H9 (cell line): ENCODE results near the gene RPP14. TPM values are rescaled to one million over a fixed set of nuclear protein-coding genes. Genes with fewer than 3 reads are reported as not detected.

Experiments
- DNase-seq: peaks from one replicate; pipeline ENCODE4 v3.0.0-alpha.2; 2017
- H2AFZ ChIP-seq: one replicate; pipeline ENCODE4 v1.6.1; 2013; ENCODE audit warnings: mild to moderate bottlenecking, low read length, control low read depth, moderate library complexity
- H2AK5ac ChIP-seq: 2 replicates; pipeline ENCODE4 v1.6.1; 2013; ENCODE audit warnings: low read length, control low read depth, mixed read lengths; ENCODE audit not compliant: insufficient read length
- H2BK120ac ChIP-seq: one replicate; pipeline ENCODE4 v1.6.1; 2013; ENCODE audit warnings: low read depth, mild to moderate bottlenecking, low read length, control low read depth, inconsistent platforms; ENCODE audit not compliant: poor library complexity, severe bottlenecking
- H2BK12ac ChIP-seq: 2 replicates; pipeline ENCODE4 v1.6.1; 2013; ENCODE audit warnings: low read length, control low read depth, mixed read lengths, low read depth; ENCODE audit not compliant: insufficient read length
- H2BK15ac ChIP-seq: 2 replicates; pipeline ENCODE4 v1.6.1; 2013; ENCODE audit warnings: low read depth, low read length, control low read depth
- H2BK20ac ChIP-seq: one replicate; pipeline ENCODE4 v1.6.1; 2013; ENCODE audit warnings: low read depth, mild to moderate bottlenecking, low read length, control low read depth, inconsistent platforms; ENCODE audit not compliant: poor library complexity, severe bottlenecking
- H2BK5ac ChIP-seq: 2 replicates; pipeline ENCODE4 v1.6.1; 2013; ENCODE audit warnings: low read length, control low read depth, mixed read lengths; ENCODE audit not compliant: insufficient read length
- H3K14ac ChIP-seq: 2 replicates; pipeline ENCODE4 v1.6.1; 2013; ENCODE audit warnings: low read length, control low read depth; ENCODE audit not compliant: insufficient read depth
- H3K18ac ChIP-seq: 2 replicates; pipeline ENCODE4 v1.6.1; 2013; ENCODE audit warnings: low read depth, mild to moderate bottlenecking, mixed read lengths, low read length, control low read depth; ENCODE audit not compliant: insufficient read length
- H3K23ac ChIP-seq: 2 replicates; pipeline ENCODE4 v1.6.1; 2013; ENCODE audit warnings: low read length, control low read depth, mixed read lengths, low read depth; ENCODE audit not compliant: insufficient read length
- H3K23me2 ChIP-seq: 2 replicates; pipeline ENCODE4 v1.6.1; 2013; ENCODE audit warnings: low read depth, mild to moderate bottlenecking, mixed read lengths, low read length, control low read depth; ENCODE audit not compliant: insufficient read length, poor library complexity, severe bottlenecking
- H3K27ac ChIP-seq: 2 replicates; pipeline ENCODE4 v1.5.1; 2013; ENCODE audit warnings: low read length, control low read depth, mixed read lengths, low read depth; ENCODE audit not compliant: insufficient read length
- H3K27me3 ChIP-seq: 2 replicates; pipeline ENCODE4 v1.6.1; 2013; ENCODE audit warnings: low read length, control low read depth, inconsistent platforms; ENCODE audit not compliant: insufficient read depth
- H3K4ac ChIP-seq: 2 replicates; pipeline ENCODE4 v1.6.1; 2013; ENCODE audit warnings: low read depth, mild to moderate bottlenecking, control low read depth, inconsistent platforms, low read length, moderate library complexity
- H3K4me1 ChIP-seq: 2 replicates; pipeline ENCODE4 v1.6.1; 2013; ENCODE audit warnings: low read length, control low read depth, inconsistent platforms; ENCODE audit not compliant: insufficient read depth
- H3K4me2 ChIP-seq: 2 replicates; pipeline ENCODE4 v1.6.1; 2013; ENCODE audit warnings: low read length, control low read depth, mixed read lengths; ENCODE audit not compliant: insufficient read length, insufficient read depth
- H3K56ac ChIP-seq: 2 replicates; pipeline ENCODE4 v1.6.1; 2013; ENCODE audit warnings: low read depth, mild to moderate bottlenecking, mixed read lengths, low read length, control low read depth; ENCODE audit not compliant: insufficient read length
- H3K79me1 ChIP-seq: 2 replicates; pipeline ENCODE4 v1.6.1; 2013; ENCODE audit warnings: low read depth, mild to moderate bottlenecking, moderate library complexity, low read length, control low read depth, inconsistent platforms; ENCODE audit not compliant: insufficient read depth, poor library complexity, severe bottlenecking
- H3K79me2 ChIP-seq: 2 replicates; pipeline ENCODE4 v1.6.1; 2013; ENCODE audit warnings: low read length, control low read depth, inconsistent platforms; ENCODE audit not compliant: insufficient read depth
- H3K9ac ChIP-seq: 2 replicates; pipeline ENCODE4 v1.6.1; 2013; ENCODE audit warnings: low read length, control low read depth, mixed read lengths; ENCODE audit not compliant: insufficient read length; ENCODE audit errors: extremely low read depth
- H3K9me3 ChIP-seq: one replicate; pipeline ENCODE4 v1.6.1; 2013; ENCODE audit warnings: low read depth, low read length, inconsistent platforms; ENCODE audit not compliant: control insufficient read depth
- H3T11ph ChIP-seq: one replicate; pipeline ENCODE4 v1.6.1; 2013; ENCODE audit warnings: mild to moderate bottlenecking, low read length, control low read depth, inconsistent platforms
- H4K20me1 ChIP-seq: one replicate; pipeline ENCODE4 v1.6.1; 2013; ENCODE audit not compliant: control insufficient read depth, insufficient read length, insufficient read depth
- H4K5ac ChIP-seq: 2 replicates; pipeline ENCODE4 v1.6.1; 2013; ENCODE audit warnings: low read depth, mild to moderate bottlenecking, mixed read lengths, low read length, control low read depth; ENCODE audit not compliant: insufficient read length
- H4K8ac ChIP-seq: replicated peaks from 2 replicates; pipeline ENCODE4 v1.6.1; 2013; ENCODE audit warnings: low read length, control low read depth, mixed read lengths, low read depth; ENCODE audit not compliant: insufficient read length
- H4K91ac ChIP-seq: 2 replicates; pipeline ENCODE4 v1.6.1; 2013; ENCODE audit warnings: low read depth, mild to moderate bottlenecking, moderate library complexity, mixed read lengths, low read length, control low read depth; ENCODE audit not compliant: insufficient read length
- H3K27ac Mint-ChIP-seq, 3 experiments: 2 replicates in 2 of 3; 3 replicates in 1 of 3; pipeline ENCODE4 v1.8.0; 2020 to 2021; ENCODE audit warnings: mixed read lengths in 3 of 3, mild to moderate bottlenecking in 1 of 3, moderate library complexity in 1 of 3
- H3K27me3 Mint-ChIP-seq: 2 replicates; pipeline ENCODE4 v1.8.0; 2021; ENCODE audit warnings: low read depth, mild to moderate bottlenecking, moderate library complexity, mixed read lengths
- H3K36me3 Mint-ChIP-seq, 3 experiments: 2 replicates in 2 of 3; 3 replicates in 1 of 3; pipeline ENCODE4 v1.8.0; 2020 to 2021; ENCODE audit warnings: low read depth in 3 of 3, mixed read lengths in 3 of 3; ENCODE audit not compliant: insufficient read depth in 1 of 3
- H3K4me1 Mint-ChIP-seq, 2 experiments: 2 replicates each; pipeline ENCODE4 v1.8.0; 2020; ENCODE audit warnings: mixed read lengths in 2 of 2
- H3K4me3 Mint-ChIP-seq, 2 experiments: 2 replicates in 1 of 2; 3 replicates in 1 of 2; pipeline ENCODE4 v1.8.0; 2020 to 2021; ENCODE audit warnings: mild to moderate bottlenecking in 2 of 2, mixed read lengths in 2 of 2, moderate library complexity in 1 of 2
- H3K9me3 Mint-ChIP-seq, 2 experiments: 2 replicates in 1 of 2; 3 replicates in 1 of 2; pipeline ENCODE4 v1.8.0; 2020; ENCODE audit warnings: mild to moderate bottlenecking in 2 of 2, mixed read lengths in 2 of 2, moderate library complexity in 1 of 2
- WGBS: extraction: QIAGEN DNeasy Blood & Tissue Kit; methylation state at CpG from one replicate; pipeline ENCODE4 v1.1.7; 2013; ENCODE audit warnings: missing lambda C conversion rate, low lambda C conversion rate, mixed read lengths; ENCODE audit not compliant: insufficient read length; ENCODE audit errors: extremely low coverage; 5-methylcytosine and 5-hydroxymethylcytosine counted together
- total RNA-seq: library from RNA; stranded (reverse); gene quantifications from 2 replicates; pipeline ENCODE4 v1.2.1, GENCODE V29; 2021
- TF ChIP-seq, protein P1 (sequence below): fragments of 200-600 bp; sonication (generic); conservative IDR thresholded peaks from 3 replicates; pipeline ENCODE4 v1.8.0; 2021; ENCODE audit warnings: antibody characterized with exemption, mild to moderate bottlenecking

The RPP14 gene
- total RNA-seq, 1 experiment from 2014 or later: 23.9 TPM

DNA sequence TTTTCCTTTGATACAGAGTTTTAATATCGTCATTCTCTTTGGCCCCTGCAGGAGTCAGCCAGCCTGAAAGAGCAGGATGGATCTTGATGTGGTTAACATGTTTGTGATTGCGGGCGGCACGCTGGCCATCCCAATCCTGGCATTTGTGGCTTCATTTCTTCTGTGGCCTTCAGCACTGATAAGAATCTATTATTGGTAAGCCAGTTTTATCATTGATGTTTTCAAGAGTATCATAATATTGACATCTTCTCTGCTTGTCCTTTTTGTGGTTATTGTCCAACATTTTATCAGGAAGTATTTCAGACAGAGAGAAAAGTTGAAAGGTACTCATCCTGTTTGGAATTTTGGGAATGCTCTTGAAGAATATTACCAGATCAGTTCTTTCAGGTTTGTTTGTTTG is 49.5 kb upstream of the RPP14 start:
- Histone ChIP-seq H3K4me1 (no peaks in the 10 kb centered on the region), H4K8ac (no peak overlapping the region), H2BK120ac (no peak overlapping the region), H4K20me1 (no peaks in the 10 kb centered on the region), H3K14ac (no peak overlapping the region), H3K4ac (no peak overlapping the region), H3K56ac (no peak overlapping the region), H3K18ac (no peak overlapping the region), H4K91ac (no peak overlapping the region), H2AFZ (no peak overlapping the region), H3K9me3 (no peaks in the 10 kb centered on the region), H3K79me1 (no peaks in the 10 kb centered on the region), H4K5ac (no peak overlapping the region), H3K4me2 (no peak overlapping the region), H3K27me3 (no peaks in the 10 kb centered on the region), H3T11ph (no peak overlapping the region), H3K23me2 (no peaks in the 10 kb centered on the region), H2AK5ac (no peak overlapping the region), H2BK15ac (no peak overlapping the region), H3K23ac (no peak overlapping the region), H3K79me2 (no peaks in the 10 kb centered on the region), H3K27ac (no peak overlapping the region), H3K9ac (no peak overlapping the region), H2BK5ac (no peak overlapping the region), H2BK20ac (no peak overlapping the region), H2BK12ac (no peak overlapping the region)
- Mint-ChIP-seq H3K4me1 (no peaks in the 10 kb centered on the region), H3K9me3 (no peaks in the 10 kb centered on the region), H3K4me3 (no peak overlapping the region), H3K27me3 (no peaks in the 10 kb centered on the region; the same call in 1 of the 2 replicates), H3K36me3 (no peaks in the 10 kb centered on the region), H3K27ac (no peak overlapping the region)
- no CpG with 5 or more reads among the region's 4 CpGs for WGBS
- no peak for DNase-seq
- TF ChIP-seq, protein P1, sequence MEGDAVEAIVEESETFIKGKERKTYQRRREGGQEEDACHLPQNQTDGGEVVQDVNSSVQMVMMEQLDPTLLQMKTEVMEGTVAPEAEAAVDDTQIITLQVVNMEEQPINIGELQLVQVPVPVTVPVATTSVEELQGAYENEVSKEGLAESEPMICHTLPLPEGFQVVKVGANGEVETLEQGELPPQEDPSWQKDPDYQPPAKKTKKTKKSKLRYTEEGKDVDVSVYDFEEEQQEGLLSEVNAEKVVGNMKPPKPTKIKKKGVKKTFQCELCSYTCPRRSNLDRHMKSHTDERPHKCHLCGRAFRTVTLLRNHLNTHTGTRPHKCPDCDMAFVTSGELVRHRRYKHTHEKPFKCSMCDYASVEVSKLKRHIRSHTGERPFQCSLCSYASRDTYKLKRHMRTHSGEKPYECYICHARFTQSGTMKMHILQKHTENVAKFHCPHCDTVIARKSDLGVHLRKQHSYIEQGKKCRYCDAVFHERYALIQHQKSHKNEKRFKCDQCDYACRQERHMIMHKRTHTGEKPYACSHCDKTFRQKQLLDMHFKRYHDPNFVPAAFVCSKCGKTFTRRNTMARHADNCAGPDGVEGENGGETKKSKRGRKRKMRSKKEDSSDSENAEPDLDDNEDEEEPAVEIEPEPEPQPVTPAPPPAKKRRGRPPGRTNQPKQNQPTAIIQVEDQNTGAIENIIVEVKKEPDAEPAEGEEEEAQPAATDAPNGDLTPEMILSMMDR: no peak
